Measurements from ENCODE around the gene PNPLA6.

GRCh38 chr19:7556696-7557315, 21.3 kb downstream of the PNPLA6 start:
- TF ChIP-seq POLR2A (IDR thresholded peaks at IDR 0.05) (no peak), POLR2AphosphoS5 (IDR thresholded peaks at IDR 0.05; ENCODE audit: insufficient read depth in 1 of 2, low read depth in 1 of 2) (no peak)
- TF ChIP-seq, protein P1, sequence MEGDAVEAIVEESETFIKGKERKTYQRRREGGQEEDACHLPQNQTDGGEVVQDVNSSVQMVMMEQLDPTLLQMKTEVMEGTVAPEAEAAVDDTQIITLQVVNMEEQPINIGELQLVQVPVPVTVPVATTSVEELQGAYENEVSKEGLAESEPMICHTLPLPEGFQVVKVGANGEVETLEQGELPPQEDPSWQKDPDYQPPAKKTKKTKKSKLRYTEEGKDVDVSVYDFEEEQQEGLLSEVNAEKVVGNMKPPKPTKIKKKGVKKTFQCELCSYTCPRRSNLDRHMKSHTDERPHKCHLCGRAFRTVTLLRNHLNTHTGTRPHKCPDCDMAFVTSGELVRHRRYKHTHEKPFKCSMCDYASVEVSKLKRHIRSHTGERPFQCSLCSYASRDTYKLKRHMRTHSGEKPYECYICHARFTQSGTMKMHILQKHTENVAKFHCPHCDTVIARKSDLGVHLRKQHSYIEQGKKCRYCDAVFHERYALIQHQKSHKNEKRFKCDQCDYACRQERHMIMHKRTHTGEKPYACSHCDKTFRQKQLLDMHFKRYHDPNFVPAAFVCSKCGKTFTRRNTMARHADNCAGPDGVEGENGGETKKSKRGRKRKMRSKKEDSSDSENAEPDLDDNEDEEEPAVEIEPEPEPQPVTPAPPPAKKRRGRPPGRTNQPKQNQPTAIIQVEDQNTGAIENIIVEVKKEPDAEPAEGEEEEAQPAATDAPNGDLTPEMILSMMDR (IDR thresholded peaks at IDR 0.05) = no peak
